SKM-1 (cell line): Measurements from ENCODE around the gene DHRS7B.

Source experiments
- DNase-seq: peaks from one replicate; lab custom pipeline; 2025; ENCODE audit not compliant: unreplicated experiment; lab: John Stamatoyannopoulos, UW

The DHRS7B gene

DNA sequence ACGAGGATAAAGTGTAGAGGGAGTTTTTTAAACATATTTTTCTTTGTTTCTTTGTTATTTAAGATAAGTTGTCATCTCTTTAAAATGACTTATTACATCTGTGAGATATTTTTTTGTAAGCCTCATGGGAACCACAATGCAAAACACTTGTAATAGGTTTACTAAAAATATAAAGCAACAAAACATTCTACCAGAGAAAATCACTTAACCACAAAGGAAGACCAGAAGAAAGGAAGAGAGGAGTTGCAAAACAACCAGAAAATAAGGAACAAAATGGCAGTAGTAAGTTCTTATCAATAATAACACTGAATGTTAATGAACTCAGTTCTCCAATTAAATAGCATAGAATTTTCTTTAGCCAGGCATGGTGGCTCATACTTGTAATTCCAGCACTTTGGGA lies 22.9 kb downstream of the DHRS7B start:
- no peak for DNase-seq

DNA sequence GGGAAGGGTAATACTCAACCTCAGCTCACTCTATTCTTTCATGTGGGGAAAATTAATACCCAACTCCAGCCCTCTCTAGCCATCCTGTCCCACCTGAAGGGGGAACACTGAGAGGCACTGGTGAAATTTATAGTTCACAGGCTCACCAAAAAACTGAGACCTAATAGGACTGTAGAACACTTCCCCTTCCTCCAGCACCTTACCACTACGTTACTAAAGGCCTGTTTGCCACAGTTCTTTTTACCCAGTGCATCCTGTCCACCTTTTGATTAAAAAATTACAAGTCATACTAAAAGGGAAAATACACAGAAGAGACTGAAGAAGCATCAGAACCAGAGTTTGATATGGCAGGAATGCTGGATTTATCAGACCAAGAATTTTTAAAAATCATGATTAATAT lies 26.0 kb downstream of the DHRS7B start:
- no peak for DNase-seq

DNA sequence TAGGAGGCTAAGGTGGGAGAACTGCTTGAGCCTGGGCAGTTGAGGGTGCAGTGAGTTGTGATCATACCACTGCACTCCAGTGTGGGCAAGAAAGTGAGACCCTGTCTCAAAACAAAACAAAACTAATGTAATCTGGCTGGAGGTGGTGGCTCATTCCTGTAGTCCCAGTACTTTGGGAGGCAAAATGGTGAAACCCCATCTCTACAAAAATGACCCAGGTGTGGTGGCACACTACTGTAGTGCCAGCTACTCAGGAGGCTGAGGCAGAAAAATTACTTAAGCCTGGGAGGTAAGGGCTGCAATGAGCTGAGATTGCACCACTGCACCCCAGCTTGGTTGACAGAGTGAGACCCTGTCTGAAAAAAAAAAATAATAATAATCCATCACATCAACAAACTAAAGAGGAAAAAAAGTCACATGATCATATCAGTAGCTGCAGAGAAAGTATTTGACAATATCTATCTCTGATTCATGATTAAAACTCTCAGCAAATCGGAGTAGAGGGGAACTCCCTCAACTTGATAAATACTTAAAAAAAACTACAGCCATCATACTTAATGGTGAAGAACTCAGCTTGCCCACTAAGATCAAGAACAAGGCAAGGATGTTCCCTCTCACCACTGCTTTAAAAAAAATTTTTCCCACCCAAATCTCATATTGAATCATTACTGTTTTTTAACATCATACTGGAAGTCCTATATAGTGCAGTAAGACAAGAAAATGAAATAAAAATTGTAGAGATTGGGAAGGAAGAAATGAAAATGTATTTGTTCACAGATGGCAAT lies 31.0 kb downstream of the DHRS7B start:
- no peak for DNase-seq

DNA sequence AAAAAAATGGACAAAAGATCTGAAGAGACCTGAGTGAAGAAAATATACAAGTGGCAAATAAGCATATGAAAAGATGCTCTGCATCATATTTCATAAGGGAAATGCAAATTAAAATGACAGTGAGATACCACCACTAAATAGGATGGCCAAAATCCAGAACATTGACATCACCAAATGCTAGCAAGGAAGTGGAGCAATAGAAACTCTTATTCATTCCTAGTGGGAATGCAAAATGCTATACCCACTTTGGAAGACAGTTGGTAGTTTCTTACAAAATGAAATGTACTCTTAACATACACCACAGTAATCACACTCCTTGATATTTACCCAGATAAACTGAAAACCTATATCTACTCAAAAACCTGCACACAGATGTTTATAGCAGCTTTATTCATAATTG lies 33.6 kb downstream of the DHRS7B start:
- DNase-seq: no peak

DNA sequence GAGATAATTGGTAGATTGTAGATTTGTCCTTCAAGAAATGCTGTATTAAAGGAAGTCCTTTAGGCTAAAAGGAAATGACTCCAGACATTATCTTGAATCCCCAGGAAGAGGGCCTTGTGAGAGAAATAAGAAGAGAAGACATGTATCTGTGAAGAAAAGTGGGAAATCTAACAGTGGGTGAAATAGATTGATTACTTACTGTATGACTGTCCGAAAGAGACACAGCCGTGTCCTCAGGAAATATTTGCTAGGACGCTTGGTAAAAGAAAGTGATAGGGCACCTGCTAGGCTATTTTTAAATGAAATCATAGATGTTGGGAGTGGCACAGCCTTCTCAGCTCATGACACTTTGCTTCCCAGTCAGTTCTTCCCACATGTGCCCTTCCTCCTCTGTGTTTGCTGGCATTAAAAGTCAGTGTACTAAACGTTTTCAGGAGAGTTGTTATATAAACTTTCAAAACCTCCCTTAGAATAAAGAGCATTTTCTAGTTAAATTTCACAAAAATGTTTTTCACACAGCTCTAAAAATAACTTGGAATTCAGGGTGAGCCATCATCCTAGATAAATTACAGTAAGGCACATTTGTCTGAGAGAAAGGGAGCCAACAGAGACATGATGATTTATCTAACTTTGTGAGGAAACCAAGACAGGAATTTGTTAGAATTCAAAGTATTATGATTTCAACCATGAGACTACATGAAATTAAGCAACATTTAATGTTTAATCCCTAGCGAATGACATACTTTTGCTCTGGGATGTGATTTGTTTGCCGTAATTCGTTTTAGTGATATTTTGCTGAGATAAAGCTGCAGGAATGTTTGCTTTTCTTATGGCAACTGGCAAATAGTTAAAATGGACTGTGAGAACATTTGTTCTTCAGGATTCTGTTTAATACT lies 35.0 kb downstream of the DHRS7B start:
- DNase-seq: no peak

DNA sequence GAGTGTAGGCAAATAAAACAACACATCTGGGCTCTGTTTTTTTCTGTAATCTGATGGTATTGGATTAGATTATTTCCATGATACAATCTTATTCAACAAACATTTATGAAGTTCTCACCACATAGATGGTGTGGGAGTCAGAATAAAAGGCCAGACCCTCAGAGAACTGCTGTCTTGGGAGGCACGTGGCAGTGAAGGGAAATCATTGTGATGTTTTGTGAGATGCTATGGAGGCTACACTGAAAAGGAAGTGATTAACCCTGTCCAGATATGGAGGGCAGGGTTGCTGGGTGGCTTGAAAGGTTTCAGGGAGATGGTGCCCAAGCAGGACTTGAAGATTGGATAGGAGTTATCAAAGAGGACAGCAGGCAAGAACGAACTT lies 35.6 kb downstream of the DHRS7B start:
- DNase-seq: no peak

DNA sequence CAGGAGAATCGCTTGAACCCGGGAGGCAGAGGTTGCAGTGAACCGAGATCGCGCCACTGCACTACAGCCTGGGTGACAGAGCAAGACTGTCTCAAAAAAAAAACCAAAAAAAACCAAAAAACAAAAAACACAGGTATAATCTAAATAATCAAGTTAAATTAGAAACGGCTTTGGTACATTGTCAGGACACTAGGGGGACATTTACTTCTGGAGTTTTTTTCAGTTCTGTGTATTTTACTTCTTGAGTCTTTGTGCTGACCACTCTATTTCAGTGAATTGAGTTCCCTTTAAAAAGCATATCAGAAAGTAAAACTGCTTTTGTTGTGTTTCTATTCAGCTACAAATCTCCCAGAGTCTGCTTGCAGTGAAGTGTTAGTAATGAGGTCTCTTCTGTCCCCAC lies 36.3 kb downstream of the DHRS7B start:
- no peak for DNase-seq

DNA sequence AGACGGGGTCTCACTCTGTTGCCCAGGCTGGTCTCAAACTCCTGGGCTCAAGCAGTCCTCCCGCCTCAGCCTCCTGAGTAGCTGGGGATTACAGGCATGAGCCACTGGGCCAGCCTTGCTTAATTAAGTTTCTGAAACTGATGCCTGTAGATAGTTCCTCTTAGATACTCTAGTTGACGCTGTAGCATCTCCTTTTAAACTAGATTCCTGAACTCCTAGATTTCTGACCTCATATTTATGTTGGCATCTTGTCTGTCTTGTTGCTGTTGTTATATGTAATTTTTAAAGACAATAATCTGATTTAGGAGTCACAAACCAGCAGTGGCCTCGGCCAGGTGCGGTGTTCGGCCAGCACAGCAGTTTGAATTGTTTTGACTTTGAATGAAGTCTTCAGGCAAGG lies 37.5 kb downstream of the DHRS7B start:
- no peak for DNase-seq

DNA sequence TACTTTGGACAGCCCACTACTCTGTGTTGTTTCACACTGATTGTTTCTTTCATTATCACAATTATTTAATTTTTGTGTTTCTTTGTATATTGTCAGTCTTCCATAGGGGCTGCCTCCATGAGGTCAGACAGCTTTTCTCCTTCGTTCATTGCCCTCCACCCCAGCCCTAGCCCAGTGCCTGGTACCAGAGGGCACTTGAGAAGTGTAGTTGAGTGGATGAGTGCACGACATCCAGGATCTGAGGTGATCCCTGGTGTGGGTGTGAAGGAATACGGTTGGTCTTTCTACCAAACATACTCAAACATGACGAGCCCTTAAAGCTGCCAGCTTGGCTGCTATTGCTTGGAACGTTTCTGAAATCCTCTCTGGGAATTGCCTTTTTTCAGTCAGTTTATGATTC lies 37.9 kb downstream of the DHRS7B start:
- no peak for DNase-seq

DNA sequence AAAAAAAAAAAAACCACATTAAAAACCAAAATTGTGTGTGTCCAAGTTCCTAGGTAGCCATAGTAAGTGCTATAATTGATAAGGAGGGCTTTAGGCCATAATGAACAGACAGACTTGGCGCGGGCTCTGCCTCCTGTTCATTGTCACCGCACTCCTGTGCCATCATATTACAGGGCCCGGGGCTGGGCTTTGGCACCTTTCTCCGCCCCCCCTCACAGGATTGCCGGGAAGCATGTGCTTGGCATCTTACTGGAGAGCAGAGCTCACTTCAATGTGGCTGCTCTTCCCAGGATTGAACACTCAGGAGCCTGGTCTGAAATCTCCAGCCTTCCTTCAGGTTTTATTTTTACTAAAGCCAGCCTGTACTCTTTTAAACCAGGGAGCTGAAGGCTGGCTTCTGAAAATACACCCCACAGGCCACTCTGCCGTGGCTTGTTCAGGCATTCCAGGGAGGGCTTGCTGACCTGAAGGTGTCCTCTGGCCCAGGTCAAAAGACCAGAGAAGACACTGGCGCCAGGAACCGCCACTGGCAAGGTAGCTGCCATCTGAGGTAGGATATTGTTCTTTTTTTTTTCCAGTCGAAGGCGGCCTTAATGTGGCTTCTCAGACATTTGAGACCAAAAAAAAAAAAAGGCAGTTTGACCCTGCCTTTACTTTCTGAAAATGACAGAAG lies 39.3 kb downstream of the DHRS7B start:
- DNase-seq: no peak

DNA sequence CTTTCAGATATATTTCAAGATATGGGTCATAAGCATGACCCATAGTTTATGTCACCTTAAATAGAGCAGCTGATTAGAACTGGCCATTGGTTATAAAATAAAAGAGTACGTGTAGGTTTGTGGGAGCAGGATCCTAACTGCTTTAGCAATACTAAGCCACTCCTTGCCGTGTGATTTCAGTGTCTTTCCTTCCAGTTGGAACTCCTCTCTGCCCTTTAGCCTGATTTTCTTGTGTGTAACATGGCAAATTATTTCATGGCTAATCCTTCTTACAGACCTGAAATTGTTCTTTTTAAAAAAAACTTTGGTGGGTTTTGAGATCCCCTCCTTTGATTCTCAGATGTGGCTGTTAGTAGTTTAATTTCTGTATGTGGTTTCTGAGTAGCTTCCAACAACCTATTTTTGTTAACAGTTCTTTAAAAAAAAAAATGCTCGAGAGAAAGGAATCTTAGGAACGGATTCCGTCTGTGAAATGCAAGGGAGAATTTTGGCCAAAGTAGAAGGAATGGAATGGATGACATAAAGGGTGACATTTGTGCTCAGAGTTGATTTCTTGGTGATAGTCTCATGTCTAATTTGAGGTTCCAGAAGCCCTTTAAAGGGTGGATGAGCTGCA lies 39.9 kb downstream of the DHRS7B start:
- DNase-seq: no peak

DNA sequence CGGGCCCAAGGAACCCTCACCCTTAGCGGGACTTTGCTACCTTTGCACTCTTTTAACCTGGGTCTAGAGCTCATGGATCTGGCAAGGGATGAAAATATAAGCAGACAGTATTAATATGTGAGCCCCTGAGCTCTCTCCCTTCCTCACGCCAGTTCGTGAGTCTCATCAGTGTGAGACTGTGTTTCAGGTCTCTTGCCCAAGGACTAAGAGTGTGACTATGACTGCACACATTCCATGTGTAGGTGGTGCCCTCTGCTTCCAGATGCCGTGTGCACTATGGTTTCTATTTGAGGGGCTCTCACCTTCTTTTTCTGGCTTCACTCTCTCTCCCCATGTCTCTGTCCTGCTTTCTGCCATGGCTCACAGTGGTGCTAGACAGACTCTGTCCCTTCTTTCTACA lies 40.5 kb downstream of the DHRS7B start:
- no peak for DNase-seq

DNA sequence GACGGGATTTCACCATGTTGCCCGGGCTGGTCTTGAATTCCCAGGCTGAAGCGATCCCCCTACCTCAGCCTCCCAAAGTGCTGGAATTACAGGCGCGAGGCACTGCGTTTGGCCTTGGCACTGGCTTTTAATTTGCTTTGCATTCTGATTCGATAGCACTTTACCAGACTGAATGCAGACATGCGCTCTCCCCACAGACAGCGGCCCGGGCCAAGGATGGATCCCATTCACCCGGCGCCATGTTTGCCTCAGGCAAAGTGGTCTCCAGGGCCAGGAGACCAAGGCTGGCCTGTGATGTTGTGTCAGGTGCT lies 41.7 kb downstream of the DHRS7B start:
- DNase-seq: no peak

DNA sequence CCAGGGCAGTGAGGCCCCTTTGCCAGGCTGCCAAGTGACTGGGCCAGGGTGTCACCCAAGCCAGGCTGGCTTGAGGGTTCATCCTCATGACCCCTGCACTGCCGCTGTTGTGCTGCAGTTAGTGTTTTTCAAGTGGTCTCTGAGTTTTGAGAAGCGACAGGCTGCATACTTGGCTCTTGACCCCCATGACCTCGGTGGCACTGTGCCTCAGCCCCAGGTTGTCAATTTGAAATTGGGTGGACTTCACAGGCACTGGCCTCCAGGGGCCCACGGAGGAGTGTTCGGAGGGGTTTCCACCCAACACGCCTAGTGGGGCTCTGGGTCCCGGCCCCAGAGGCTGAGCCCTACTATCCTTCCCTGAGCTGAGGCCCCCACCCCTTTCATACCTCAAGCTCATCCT lies 42.7 kb downstream of the DHRS7B start:
- no peak for DNase-seq

DNA sequence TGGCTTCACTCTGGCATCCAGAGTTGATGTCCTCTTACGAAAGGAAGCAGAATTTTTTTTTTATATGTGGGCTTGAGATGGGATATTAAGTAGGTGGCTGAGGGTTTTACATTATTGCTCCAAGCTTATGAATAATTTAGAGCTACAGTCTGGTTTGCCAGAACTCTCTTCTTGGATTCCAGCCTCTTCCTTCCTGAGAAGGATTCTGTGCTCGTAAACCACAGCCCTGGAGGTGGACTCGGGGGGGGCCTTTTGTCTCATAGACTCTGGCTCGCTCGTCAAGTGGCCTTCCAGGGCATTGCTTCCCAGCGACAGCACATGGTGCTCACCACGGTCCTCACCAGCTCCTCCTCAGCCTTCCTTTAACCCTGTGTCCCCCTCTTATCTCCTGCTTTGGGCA lies 44.0 kb downstream of the DHRS7B start:
- DNase-seq: no peak

DNA sequence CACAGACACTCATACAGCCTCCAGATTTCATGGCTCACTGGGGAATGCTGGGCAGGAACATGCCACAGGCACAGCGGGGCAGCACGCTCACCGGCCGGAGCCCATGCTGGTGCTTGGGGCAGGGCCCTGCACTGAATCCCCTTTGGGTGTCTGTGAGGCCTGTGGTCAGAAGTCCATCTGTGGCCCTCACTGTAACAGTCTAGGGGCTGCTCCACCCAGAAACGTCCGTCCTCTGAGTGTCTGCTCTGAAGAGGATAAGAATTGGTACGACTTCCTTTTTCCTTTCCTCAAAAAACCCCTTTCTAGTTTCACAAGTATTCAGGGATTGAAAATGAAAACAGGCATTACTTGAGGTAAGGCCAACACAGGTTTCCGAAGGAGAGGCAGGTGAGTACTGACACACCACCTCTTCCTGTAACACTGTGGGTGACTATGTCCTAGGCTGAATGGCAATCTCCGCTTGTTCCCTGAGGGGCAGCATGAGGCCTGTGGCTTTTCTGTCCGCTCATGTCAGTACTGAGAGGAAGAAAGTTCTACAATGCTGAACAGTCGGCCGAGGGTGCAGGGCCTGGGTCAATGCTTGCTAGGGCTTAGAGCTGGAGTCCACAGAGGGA lies 44.7 kb downstream of the DHRS7B start:
- DNase-seq: no peak

DNA sequence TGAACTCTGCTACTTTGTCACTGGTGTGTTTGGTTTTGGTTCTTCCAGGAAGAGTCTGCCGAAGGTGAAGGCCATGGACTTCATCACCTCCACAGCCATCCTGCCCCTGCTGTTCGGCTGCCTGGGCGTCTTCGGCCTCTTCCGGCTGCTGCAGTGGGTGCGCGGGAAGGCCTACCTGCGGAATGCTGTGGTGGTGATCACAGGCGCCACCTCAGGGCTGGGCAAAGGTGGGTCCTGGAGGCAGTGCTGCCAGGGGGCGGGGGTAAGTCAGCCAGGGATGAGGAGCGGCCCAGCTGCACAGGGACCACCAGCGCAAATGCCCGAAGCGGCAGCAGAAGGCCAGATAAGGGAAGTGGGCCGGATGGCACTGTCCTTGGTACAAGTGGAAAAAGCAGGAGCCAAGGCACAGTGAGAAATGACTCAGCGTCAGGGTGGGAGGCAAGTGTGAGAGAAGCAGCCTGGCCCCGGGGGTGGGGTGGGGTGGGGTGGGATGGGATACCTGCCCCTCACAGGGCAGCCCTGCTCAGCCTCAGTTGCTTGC lies 45.3 kb downstream of the DHRS7B start:
- no peak for DNase-seq

DNA sequence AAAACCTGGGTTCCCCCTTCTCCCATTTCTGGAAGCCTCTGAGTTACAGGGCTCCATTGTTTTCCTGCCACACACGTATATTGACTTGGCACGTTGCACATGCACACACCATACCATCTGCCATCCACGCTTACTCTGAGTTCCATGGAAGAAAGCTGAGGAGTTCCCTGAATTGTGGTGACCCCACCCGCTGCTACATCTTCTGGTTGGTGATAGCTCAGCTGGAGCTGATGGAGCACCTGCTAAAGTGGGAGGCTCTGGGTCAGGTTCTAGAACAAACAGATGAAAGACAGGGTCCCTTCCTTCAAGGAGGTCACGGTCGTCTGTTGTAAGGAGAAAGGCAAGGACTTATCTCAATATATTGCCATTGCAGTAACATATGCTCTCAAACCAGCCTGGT lies 46.1 kb downstream of the DHRS7B start:
- DNase-seq: no peak

DNA sequence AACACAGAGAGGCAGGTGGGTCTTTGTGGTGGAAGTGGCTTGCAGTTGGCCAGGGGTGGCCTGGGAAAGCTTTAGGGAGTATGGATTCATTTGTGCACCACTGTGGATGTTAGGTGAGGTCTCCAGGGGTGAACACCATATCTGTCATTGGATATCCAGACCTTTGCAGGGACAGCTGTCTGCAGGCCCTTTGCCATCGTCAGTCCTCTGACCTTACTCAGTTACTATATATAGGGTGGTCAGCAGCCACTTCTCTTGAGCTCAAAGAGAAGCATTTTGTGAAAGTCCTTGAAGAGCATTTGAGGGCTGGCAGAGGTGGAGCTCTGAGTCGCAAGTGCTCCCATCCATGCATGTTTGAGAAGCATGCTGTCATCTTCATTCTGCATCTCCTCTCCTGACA lies 46.8 kb downstream of the DHRS7B start:
- no peak for DNase-seq

DNA sequence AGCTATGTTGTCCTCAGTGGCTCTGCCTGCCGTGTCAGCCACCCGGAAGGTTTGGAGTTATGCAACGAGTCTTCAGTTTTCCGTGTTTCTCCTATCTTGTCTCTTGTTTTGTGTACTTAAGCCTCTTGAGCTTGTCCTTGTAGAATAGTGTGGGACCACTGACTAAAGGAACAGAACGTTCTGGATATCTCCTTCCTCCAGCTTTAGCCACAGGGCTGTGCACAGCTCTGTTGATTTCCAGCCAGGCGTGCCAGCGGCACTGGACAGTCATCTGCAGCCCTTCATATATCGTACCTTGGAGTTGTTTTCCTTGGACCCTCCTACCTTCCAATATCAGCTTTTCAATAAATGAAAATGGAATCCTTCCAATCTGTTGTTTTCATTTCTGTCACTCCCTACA lies 47.4 kb downstream of the DHRS7B start:
- DNase-seq: no peak

DNA sequence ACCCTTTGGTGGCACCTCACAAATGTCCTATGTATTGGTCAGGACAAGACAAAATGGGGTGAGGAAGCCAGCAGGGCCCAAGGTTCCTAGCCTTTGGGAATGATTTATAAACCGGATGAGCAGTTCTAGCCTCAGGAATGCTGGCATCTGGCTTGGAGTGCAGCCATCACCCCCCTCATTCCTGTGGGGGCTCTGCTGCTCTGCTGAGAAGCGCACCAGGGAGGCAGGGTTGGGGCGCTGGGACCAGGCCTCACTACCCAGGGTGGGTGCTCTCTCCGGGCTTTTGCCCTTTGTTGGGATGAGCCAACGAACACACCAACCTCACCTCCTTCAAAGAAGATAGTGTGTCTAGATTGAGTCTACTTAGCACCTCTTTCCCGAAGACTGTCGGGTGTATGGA lies 47.9 kb downstream of the DHRS7B start:
- DNase-seq: no peak
